SK-N-SH treated with all-trans-retinoic acid at 6 μM for 48 hours (cell line): Measurements from ENCODE around the gene HMCN2.

Source experiments
- ARNTL ChIP-seq: fragments of 450-650 bp; formaldehyde crosslinking; IDR thresholded peaks from 2 replicates; pipeline ENCODE4 v1.5.0; 2020; ENCODE audit warnings: low read depth, mild to moderate bottlenecking, moderate library complexity, borderline replicate concordance
- OSR1 ChIP-seq: fragments of 250-450 bp; sonication (Bioruptor Pico); IDR thresholded peaks from 2 replicates; pipeline ENCODE4 v1.8.0; 2022; ENCODE audit warnings: moderate library complexity, mild to moderate bottlenecking, inconsistent platforms
- PPARA ChIP-seq: fragments of 250-450 bp; sonication (Bioruptor Pico); IDR thresholded peaks from 2 replicates; pipeline ENCODE4 v1.5.0; 2020; ENCODE audit warnings: mild to moderate bottlenecking, borderline replicate concordance
- RARB ChIP-seq: fragments of 250-450 bp; sonication (Bioruptor Pico); IDR thresholded peaks from 2 replicates; pipeline ENCODE4 v1.8.0; 2021; ENCODE audit warnings: mild to moderate bottlenecking, moderate library complexity
- SNAI2 ChIP-seq: fragments of 250-450 bp; sonication (Bioruptor Pico); IDR thresholded peaks from 2 replicates; pipeline ENCODE4 v1.5.0; 2020; ENCODE audit warnings: mild to moderate bottlenecking, moderate library complexity
- ZC3H10 ChIP-seq: fragments of 250-450 bp; sonication (Bioruptor Pico); IDR thresholded peaks from 2 replicates; pipeline ENCODE4 v1.5.1; 2021; ENCODE audit warnings: mild to moderate bottlenecking, moderate library complexity
- ZFP3 ChIP-seq: fragments of 250-450 bp; sonication (Bioruptor Pico); IDR thresholded peaks from 2 replicates; pipeline ENCODE4 v1.5.0; 2020; ENCODE audit warnings: mild to moderate bottlenecking, moderate library complexity
- TF ChIP-seq, protein P1 (sequence below): fragments of 250-450 bp; sonication (Bioruptor Pico); IDR thresholded peaks from 2 replicates; pipeline ENCODE4 v1.8.0; 2020; ENCODE audit warnings: mild to moderate bottlenecking, moderate library complexity, borderline replicate concordance
- TF ChIP-seq, protein P2 (sequence below): fragments of 250-450 bp; sonication (Bioruptor Pico); IDR thresholded peaks from 2 replicates; pipeline ENCODE4 v1.5.1; 2020; ENCODE audit warnings: low read depth, mild to moderate bottlenecking, moderate library complexity
- TF ChIP-seq, protein P3 (sequence below): fragments of 250-450 bp; sonication (Bioruptor Pico); IDR thresholded peaks from 2 replicates; pipeline ENCODE4 v1.5.1; 2021; ENCODE audit warnings: mild to moderate bottlenecking, moderate library complexity

DNA sequence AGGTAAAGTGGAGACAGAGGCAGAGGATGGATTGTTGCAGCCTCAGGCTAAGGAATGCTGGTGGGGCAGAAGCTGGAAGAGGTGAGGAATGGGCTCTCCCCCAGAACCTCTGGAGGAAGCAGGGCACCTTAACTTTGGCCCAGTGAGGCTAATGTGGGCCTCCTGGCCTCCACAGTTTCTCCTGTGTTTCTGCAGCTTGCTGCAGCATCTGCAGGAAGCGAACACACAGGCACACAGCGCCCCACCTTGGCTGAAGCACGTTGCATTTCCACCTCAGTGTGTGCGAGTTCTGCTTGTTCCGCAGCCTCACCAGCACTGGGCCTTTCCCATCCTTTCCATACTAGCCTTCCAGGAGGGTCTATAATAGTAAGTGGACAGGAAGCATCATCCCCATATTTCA is 152.0 kb downstream of the HMCN2 start:
- TF ChIP-seq, protein P1, sequence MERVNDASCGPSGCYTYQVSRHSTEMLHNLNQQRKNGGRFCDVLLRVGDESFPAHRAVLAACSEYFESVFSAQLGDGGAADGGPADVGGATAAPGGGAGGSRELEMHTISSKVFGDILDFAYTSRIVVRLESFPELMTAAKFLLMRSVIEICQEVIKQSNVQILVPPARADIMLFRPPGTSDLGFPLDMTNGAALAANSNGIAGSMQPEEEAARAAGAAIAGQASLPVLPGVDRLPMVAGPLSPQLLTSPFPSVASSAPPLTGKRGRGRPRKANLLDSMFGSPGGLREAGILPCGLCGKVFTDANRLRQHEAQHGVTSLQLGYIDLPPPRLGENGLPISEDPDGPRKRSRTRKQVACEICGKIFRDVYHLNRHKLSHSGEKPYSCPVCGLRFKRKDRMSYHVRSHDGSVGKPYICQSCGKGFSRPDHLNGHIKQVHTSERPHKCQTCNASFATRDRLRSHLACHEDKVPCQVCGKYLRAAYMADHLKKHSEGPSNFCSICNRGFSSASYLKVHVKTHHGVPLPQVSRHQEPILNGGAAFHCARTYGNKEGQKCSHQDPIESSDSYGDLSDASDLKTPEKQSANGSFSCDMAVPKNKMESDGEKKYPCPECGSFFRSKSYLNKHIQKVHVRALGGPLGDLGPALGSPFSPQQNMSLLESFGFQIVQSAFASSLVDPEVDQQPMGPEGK: no peak
- TF ChIP-seq, protein P2, sequence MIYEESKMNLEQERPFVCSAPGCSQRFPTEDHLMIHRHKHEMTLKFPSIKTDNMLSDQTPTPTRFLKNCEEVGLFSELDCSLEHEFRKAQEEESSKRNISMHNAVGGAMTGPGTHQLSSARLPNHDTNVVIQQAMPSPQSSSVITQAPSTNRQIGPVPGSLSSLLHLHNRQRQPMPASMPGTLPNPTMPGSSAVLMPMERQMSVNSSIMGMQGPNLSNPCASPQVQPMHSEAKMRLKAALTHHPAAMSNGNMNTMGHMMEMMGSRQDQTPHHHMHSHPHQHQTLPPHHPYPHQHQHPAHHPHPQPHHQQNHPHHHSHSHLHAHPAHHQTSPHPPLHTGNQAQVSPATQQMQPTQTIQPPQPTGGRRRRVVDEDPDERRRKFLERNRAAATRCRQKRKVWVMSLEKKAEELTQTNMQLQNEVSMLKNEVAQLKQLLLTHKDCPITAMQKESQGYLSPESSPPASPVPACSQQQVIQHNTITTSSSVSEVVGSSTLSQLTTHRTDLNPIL (CRISPR knock-in tag): no peak
- no peak for TF ChIP-seq ARNTL (CRISPR knock-in tag)
- TF ChIP-seq, protein P3, sequence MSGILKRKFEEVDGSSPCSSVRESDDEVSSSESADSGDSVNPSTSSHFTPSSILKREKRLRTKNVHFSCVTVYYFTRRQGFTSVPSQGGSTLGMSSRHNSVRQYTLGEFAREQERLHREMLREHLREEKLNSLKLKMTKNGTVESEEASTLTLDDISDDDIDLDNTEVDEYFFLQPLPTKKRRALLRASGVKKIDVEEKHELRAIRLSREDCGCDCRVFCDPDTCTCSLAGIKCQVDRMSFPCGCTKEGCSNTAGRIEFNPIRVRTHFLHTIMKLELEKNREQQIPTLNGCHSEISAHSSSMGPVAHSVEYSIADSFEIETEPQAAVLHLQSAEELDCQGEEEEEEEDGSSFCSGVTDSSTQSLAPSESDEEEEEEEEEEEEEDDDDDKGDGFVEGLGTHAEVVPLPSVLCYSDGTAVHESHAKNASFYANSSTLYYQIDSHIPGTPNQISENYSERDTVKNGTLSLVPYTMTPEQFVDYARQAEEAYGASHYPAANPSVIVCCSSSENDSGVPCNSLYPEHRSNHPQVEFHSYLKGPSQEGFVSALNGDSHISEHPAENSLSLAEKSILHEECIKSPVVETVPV: no peak
- TF ChIP-seq ZC3H10: no peak
- TF ChIP-seq ZFP3 (CRISPR knock-in tag): no peak
- no peak for TF ChIP-seq SNAI2
- no peak for TF ChIP-seq OSR1 (CRISPR knock-in tag)
- TF ChIP-seq PPARA (CRISPR knock-in tag): no peak
- TF ChIP-seq RARB (CRISPR knock-in tag): no peak
